Measurements from ENCODE around the gene ATF6. TPM values are rescaled to one million over a fixed set of nuclear protein-coding genes. Genes with fewer than 3 reads are reported as not detected.

Gene ATF6
- total RNA-seq, 2 experiments from 2014 or later = 16.9 to 17.3 TPM

DNA sequence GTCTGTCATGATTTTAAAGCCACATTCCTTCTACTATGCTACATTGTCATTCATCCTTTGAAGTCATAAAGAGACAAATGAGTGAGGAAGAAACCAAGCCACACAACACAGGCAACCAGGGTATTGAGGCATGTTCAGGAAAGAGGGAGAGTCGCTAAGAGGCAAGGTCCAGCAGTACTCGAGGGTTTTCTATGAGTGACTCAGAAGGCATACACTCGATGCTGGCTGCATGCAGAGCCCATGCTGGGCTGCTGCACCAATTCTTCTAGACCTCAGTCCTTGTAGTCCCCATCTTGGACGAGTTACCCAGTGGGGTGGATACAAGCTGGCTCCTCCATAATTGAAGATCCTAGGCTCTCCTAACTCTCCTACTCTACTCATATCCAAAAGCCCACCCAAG, 199.9 kb downstream of the ATF6 start:
- intact Hi-C loops (cut with micrococcal nuclease) = no loop called here
- Mint-ChIP-seq H3K27me3 (no peaks in the 10 kb centered on the region), H3K36me3 (ENCODE audit: low read depth) (peaks cover 30% of the 10 kb centered on the region), H3K27ac (no peak overlapping the region), H3K4me1 (ENCODE audit: low read depth) (peaks cover 33% of the 10 kb centered on the region), H3K4me3 (no peak overlapping the region), H3K9me3 (no peaks in the 10 kb centered on the region)
- ChIA-PET POLR2A (no interaction called here), CTCF (interaction anchor here (0.7 to 2.1 kb wide), 2 partner anchors 59 to 71 kb away, joined by 3 to 7 read pairs; no protein-coding TSS in a partner anchor)
- TF ChIP-seq, protein P1, sequence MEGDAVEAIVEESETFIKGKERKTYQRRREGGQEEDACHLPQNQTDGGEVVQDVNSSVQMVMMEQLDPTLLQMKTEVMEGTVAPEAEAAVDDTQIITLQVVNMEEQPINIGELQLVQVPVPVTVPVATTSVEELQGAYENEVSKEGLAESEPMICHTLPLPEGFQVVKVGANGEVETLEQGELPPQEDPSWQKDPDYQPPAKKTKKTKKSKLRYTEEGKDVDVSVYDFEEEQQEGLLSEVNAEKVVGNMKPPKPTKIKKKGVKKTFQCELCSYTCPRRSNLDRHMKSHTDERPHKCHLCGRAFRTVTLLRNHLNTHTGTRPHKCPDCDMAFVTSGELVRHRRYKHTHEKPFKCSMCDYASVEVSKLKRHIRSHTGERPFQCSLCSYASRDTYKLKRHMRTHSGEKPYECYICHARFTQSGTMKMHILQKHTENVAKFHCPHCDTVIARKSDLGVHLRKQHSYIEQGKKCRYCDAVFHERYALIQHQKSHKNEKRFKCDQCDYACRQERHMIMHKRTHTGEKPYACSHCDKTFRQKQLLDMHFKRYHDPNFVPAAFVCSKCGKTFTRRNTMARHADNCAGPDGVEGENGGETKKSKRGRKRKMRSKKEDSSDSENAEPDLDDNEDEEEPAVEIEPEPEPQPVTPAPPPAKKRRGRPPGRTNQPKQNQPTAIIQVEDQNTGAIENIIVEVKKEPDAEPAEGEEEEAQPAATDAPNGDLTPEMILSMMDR (IDR thresholded peaks at IDR 0.05) = no peak
- ATAC-seq (no peak), DNase-seq (no peak)

DNA sequence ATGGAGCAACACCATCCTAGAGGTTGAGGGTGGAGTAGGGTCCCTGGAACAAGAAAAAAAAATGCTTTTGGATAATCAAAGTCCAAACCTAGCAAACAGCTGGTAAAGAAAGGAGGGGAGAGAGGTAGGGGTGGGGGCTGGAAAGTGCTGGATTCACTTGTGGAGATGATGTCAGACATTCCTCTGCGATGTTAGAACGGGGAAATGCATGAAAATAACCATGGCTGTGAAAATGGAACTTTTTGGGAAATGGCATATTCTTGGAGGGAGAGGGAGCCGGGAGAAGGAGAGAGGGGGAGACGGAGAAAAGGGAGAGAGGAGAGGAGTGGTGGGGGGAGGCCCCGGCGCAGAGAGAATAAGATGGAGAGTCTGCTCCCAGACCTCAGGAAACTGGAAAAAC, 203.9 kb downstream of the ATF6 start:
- TF ChIP-seq, protein P1 (IDR thresholded peaks at IDR 0.05) = no peak
- no peak overlapping the region for H3K27ac Mint-ChIP-seq
- ChIA-PET CTCF (no interaction called here), POLR2A (no interaction called here)
- no peaks in the 10 kb centered on the region for H3K9me3 Mint-ChIP-seq
- H3K36me3 Mint-ChIP-seq (ENCODE audit: low read depth) = peaks cover 16% of the 10 kb centered on the region
- no peaks in the 10 kb centered on the region for H3K27me3 Mint-ChIP-seq
- DNase-seq (no peak), ATAC-seq (no peak)
- H3K4me3 Mint-ChIP-seq = no peak overlapping the region
- peaks cover 5% of the 10 kb centered on the region for H3K4me1 Mint-ChIP-seq (ENCODE audit: low read depth)
- intact Hi-C loops (cut with micrococcal nuclease) = no loop called here

DNA sequence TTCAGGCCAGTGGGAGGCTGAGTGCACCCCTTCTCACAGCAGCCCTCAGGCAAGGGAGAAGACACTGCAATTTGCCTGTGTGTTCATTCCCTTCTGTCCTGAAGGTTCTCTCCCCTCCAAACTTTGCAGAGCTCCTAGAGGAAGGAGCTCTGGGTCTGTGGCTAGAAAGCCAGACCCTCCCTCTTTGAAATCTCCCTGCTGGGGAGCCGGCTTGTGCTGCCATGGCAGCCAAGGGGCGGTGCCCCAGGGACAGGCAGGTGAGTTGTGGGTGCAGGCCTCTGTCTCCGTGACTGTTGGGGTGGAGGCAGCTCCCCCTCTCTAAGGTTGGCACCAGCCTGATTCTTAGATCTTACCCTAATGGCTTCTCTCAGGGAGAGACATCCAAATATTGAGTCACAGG, 204.5 kb downstream of the ATF6 start:
- Mint-ChIP-seq H3K27ac (no peak overlapping the region), H3K9me3 (no peaks in the 10 kb centered on the region), H3K4me1 (ENCODE audit: low read depth) (peaks cover 4% of the 10 kb centered on the region), H3K36me3 (ENCODE audit: low read depth) (peaks cover 12% of the 10 kb centered on the region), H3K4me3 (no peak overlapping the region), H3K27me3 (no peaks in the 10 kb centered on the region)
- CTCF ChIA-PET = no interaction called here
- DNase-seq (no peak), ATAC-seq (no peak)
- intact Hi-C loops (cut with micrococcal nuclease) = no loop called here
- POLR2A ChIA-PET = no interaction called here
- TF ChIP-seq, protein P1 (IDR thresholded peaks at IDR 0.05) = no peak

DNA sequence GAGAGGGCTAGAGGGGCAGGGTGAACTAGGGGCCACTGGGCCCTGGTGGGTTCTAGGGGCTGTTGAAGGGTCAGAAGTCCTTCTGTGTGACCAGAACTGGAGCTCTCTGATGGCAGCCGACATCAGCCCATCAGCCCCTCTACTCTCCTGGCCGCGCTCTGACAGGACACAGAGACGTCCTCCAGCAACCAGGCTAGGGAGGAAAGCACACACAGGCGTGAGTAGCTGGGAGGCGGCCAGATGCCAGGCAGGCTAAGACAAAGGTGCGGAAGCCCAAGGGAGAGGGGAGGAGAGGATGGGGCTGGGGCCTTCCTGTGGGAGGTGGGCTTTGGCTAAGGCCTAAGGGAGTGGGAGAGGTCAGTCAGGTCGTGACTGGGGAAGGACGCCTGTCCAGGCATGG, 206.7 kb downstream of the ATF6 start:
- ATAC-seq (no peak), DNase-seq (no peak)
- Mint-ChIP-seq H3K4me3 (no peak overlapping the region), H3K9me3 (no peaks in the 10 kb centered on the region), H3K36me3 (ENCODE audit: low read depth) (peaks cover under 1% of the 10 kb centered on the region), H3K27me3 (no peaks in the 10 kb centered on the region), H3K4me1 (ENCODE audit: low read depth) (peaks cover 3% of the 10 kb centered on the region), H3K27ac (no peak overlapping the region)
- intact Hi-C loops (cut with micrococcal nuclease) = no loop called here
- TF ChIP-seq, protein P1 (IDR thresholded peaks at IDR 0.05) = no peak
- ChIA-PET CTCF (no interaction called here), POLR2A (interaction anchor here (1.0 kb wide), 1 partner anchor 10 kb away, joined by 3 read pairs; no protein-coding TSS in a partner anchor)

DNA sequence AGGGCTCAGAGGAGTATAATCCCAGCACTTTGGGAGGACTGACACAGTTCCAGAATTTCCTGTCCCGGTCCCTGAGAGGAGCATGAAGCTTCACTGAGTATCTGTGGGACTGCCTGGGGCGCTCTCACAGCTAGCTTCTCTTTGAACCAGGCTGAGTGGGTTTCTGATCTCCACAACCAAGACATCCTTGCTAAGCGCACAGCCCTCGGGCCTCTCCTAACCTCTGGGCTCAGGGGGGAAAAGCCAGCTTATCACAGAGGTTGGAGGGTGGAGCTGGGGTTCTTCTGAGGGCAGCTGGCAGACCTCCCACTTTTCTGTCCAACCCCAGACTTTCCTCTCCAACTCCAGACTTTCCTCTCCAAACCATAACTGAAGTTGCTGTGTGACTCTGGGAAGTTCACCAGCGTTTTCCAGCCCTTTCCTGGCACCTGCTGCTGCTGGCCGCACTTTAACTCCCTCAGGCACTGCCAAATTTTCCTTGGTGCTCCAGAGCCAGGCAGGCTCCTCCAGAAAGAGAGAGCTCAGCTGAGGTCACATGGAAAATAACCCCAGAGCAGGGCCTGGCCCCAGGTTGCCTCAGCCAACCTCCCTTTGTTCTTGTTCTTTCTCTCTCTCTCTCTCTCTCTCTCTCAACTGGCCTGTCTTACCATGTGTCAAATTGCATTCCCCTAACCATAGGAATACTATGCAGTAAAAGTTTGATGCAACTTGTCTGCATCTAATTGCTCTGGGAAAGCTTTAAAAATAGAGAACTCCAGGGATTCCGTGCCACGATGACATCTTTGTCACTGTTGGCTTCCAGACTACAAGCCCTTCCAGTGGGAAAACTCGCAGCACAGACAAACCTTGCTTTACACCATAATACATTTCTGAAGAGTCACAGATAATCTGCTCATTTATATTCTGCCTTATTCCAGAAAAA, 208.1 kb downstream of the ATF6 start:
- Mint-ChIP-seq H3K4me1 (ENCODE audit: low read depth) (peaks cover 3% of the 10 kb centered on the region), H3K27ac (no peak overlapping the region), H3K9me3 (no peaks in the 10 kb centered on the region), H3K27me3 (no peaks in the 10 kb centered on the region), H3K36me3 (ENCODE audit: low read depth) (no peaks in the 10 kb centered on the region), H3K4me3 (no peak overlapping the region)
- ATAC-seq (no peak), DNase-seq (no peak)
- intact Hi-C loops (cut with micrococcal nuclease) = no loop called here
- ChIA-PET CTCF (interaction anchor here (0.7 kb wide), 1 partner anchor 181 kb away, joined by 4 read pairs; no protein-coding TSS in a partner anchor), POLR2A (interaction anchor here (1.0 kb wide), 1 partner anchor 9 kb away, joined by 3 read pairs; no protein-coding TSS in a partner anchor)
- TF ChIP-seq, protein P1 (IDR thresholded peaks at IDR 0.05) = no peak
